Endothelial cell of umbilical vein (primary cell): ENCODE data around the gene SGMS2.

Experiments used
- CTCF ChIP-seq, 2 donors: IDR thresholded peaks; 1 replicate in 1 of 2; 2 replicates in 1 of 2; pipeline ENCODE4 v1.5.1; 2011; ENCODE audit warnings: low read length in 2 of 2, mild to moderate bottlenecking in 2 of 2, moderate library complexity in 2 of 2, control low read depth in 1 of 2, inconsistent platforms in 1 of 2, low read depth in 1 of 2; ENCODE audit not compliant: insufficient read depth in 1 of 2; ENCODE audit errors: extremely low read depth in 1 of 2
- EZH2 ChIP-seq: IDR thresholded peaks from 2 replicates; pipeline ENCODE4 v1.6.1; 2012; ENCODE audit warnings: borderline replicate concordance, low read depth, mild to moderate bottlenecking, moderate library complexity, low read length, inconsistent platforms; ENCODE audit not compliant: severe bottlenecking
- FOS ChIP-seq: IDR thresholded peaks from 2 replicates; pipeline ENCODE4 v1.6.1; 2011; ENCODE audit warnings: mild to moderate bottlenecking, low read length, moderate library complexity, borderline replicate concordance; ENCODE audit not compliant: insufficient read depth
- JUN ChIP-seq: IDR thresholded peaks from 2 replicates; pipeline ENCODE4 v1.6.1; 2011; ENCODE audit warnings: borderline replicate concordance, low read depth; ENCODE audit not compliant: insufficient read length, insufficient read depth
- MYC ChIP-seq: IDR thresholded peaks from one replicate; pipeline ENCODE4 v1.6.1; 2011; ENCODE audit warnings: mild to moderate bottlenecking, low read depth, low read length
- POLR2A ChIP-seq: IDR thresholded peaks from 2 replicates; pipeline ENCODE4 v1.6.1; 2012; ENCODE audit warnings: low read depth, mild to moderate bottlenecking, control low read depth, low read length
- POLR2AphosphoS5 ChIP-seq: IDR thresholded peaks from 2 replicates; pipeline ENCODE4 v1.6.1; 2012; ENCODE audit warnings: low read depth, mild to moderate bottlenecking, control low read depth, low read length, moderate library complexity; ENCODE audit not compliant: insufficient read depth

GRCh38 chr4:107778784-107779530 lies 45.8 kb upstream of the SGMS2 start:
- TF ChIP-seq CTCF (IDR thresholded peaks at IDR 0.05; ENCODE audit: extremely low read depth in 1 of 2, insufficient read depth in 1 of 2, low read depth in 1 of 2, low read length in 2 of 2) (no peak), EZH2 (no peak), POLR2A (no peak), POLR2AphosphoS5 (no peak), FOS (no peak), JUN (no peak), MYC (no peak)
